Measurements from ENCODE around the gene SMURF2.

Gene SMURF2

DNA sequence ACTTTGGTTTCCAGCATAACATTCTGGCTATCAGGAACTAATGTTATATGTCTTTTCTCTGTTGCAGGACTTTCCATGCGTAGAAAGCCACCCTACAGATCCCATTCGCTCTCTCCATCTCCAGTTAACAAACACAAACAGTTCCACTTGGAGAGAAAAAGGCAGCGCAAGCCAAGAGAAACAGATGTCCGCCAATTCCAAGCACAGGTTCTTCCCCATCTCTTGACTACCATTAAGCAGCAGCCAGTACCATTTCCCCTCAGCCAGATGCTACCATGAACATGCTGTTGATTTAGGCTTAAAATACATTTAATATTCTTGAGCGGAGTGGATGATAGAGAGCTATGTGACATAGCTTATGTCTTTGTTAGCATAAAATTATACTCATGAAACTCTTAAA lies 132.9 kb downstream of the SMURF2 start:
- Histone ChIP-seq H2AFZ (ENCODE audit: low read depth) (no peak overlapping the region), H3K4me3 (IDR thresholded peaks at IDR 0.05; ENCODE audit: insufficient read depth, low read depth, low read length) (no peak overlapping the region), H3K36me3 (ENCODE audit: insufficient read depth) (peaks cover 9% of the 10 kb centered on the region; the same call in 1 of the 2 replicates)

DNA sequence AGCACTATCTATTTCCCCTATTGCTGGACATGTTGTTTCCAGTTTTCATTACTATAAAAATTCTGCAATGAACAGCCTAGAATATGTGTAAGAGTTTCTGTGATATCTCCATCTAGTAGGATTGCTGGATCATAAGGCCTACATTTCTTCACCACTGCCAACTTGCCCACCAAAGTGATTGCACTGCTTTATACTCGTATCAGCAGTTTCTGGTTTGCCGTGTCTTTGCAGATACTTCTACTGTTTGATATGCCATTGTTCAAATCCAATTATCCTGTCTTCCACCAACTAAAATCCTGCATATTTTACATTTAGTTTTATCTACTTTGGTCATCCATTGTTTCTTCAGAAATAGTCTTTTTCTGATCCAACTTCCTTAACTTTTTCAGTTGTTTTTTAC lies 134.2 kb downstream of the SMURF2 start:
- Histone ChIP-seq H4K20me1 (ENCODE audit: insufficient read depth) (no peaks in the 10 kb centered on the region), H3K9ac (no peak overlapping the region), H3K4me2 (no peak overlapping the region), H3K27me3 (ENCODE audit: insufficient read depth, low read depth) (no peaks in the 10 kb centered on the region), H3K27ac (no peak overlapping the region), H3K36me3 (ENCODE audit: insufficient read depth) (peaks cover 9% of the 10 kb centered on the region; the same call in 1 of the 2 replicates), H3K4me3 (IDR thresholded peaks at IDR 0.05; ENCODE audit: insufficient read depth, low read depth, low read length) (no peak overlapping the region), H3K79me2 (ENCODE audit: insufficient read depth, low read depth) (no peaks in the 10 kb centered on the region), H2AFZ (ENCODE audit: low read depth) (no peak overlapping the region), H3K4me1 (ENCODE audit: low read depth, poor library complexity, severe bottlenecking) (no peaks in the 10 kb centered on the region)
- TF ChIP-seq, protein P1, sequence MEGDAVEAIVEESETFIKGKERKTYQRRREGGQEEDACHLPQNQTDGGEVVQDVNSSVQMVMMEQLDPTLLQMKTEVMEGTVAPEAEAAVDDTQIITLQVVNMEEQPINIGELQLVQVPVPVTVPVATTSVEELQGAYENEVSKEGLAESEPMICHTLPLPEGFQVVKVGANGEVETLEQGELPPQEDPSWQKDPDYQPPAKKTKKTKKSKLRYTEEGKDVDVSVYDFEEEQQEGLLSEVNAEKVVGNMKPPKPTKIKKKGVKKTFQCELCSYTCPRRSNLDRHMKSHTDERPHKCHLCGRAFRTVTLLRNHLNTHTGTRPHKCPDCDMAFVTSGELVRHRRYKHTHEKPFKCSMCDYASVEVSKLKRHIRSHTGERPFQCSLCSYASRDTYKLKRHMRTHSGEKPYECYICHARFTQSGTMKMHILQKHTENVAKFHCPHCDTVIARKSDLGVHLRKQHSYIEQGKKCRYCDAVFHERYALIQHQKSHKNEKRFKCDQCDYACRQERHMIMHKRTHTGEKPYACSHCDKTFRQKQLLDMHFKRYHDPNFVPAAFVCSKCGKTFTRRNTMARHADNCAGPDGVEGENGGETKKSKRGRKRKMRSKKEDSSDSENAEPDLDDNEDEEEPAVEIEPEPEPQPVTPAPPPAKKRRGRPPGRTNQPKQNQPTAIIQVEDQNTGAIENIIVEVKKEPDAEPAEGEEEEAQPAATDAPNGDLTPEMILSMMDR (conservative IDR thresholded peaks at IDR 0.05; ENCODE audit: low read depth, low read length) = no peak

More for the DNA sequence above, 132.9 kb downstream of the SMURF2 start:
- TF ChIP-seq, protein P1 (conservative IDR thresholded peaks at IDR 0.05; ENCODE audit: low read depth, low read length) = no peak
- no peaks in the 10 kb centered on the region for H3K79me2 ChIP-seq (ENCODE audit: insufficient read depth, low read depth)
- H4K20me1 ChIP-seq (ENCODE audit: insufficient read depth) = no peaks in the 10 kb centered on the region
- no peaks in the 10 kb centered on the region for H3K4me1 ChIP-seq (ENCODE audit: low read depth, poor library complexity, severe bottlenecking)
- no peak overlapping the region for H3K9ac ChIP-seq
- H3K4me2 ChIP-seq = no peak overlapping the region
- no peaks in the 10 kb centered on the region for H3K27me3 ChIP-seq (ENCODE audit: insufficient read depth, low read depth)
- no peak overlapping the region for H3K27ac ChIP-seq

DNA sequence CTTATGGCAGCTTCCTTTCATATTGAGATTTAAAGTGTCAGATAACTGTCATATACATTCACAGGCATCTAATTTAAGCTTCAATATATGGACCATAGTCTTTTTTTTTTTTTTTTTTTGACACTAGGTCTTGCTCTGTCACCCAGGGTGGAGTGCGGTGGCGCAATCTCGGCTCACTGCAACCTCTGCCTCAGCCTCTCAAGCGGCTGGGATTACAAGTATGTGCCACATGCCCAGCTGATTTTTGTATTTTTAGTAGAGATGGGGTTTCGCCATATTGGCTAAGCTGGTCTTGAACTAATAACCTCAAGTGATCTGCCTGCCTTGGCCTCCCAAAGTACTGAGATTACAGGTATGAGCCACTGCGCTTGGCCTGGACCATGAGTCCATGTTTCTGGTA lies 141.7 kb downstream of the SMURF2 start:
- no peaks in the 10 kb centered on the region; the same call in 1 of the 2 replicates for H3K36me3 ChIP-seq (ENCODE audit: insufficient read depth)
- TF ChIP-seq, protein P1 (conservative IDR thresholded peaks at IDR 0.05; ENCODE audit: low read depth, low read length) = no peak
- no peak overlapping the region for H3K4me2 ChIP-seq

DNA sequence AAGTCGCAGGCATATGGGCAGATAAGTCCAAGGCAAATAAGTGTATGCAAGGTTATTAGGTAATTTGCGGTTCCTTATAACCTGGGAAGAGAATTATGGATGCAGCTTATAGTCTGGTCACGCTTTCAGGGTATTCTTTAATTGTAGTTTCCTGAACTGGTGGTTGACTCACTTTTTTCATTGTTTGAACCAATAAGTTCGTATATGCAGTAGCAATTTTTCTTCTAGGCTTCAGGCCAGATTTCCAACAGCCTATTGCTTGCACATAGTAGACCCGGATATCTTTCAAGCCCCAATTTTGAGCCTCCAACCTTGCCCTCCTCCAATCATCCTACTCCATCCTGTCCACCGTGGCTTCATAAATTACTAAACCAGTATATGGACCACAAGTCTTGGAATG lies 142.5 kb downstream of the SMURF2 start:
- Histone ChIP-seq H3K9ac (no peak overlapping the region), H3K79me2 (ENCODE audit: insufficient read depth, low read depth) (no peaks in the 10 kb centered on the region), H2AFZ (ENCODE audit: low read depth) (no peak overlapping the region), H3K4me2 (no peak overlapping the region), H3K27me3 (ENCODE audit: insufficient read depth, low read depth) (no peaks in the 10 kb centered on the region), H4K20me1 (ENCODE audit: insufficient read depth) (no peaks in the 10 kb centered on the region), H3K27ac (no peak overlapping the region), H3K4me3 (IDR thresholded peaks at IDR 0.05; ENCODE audit: insufficient read depth, low read depth, low read length) (no peak overlapping the region), H3K36me3 (ENCODE audit: insufficient read depth) (no peaks in the 10 kb centered on the region; the same call in 1 of the 2 replicates), H3K4me1 (ENCODE audit: low read depth, poor library complexity, severe bottlenecking) (no peaks in the 10 kb centered on the region)
- TF ChIP-seq, protein P1 (conservative IDR thresholded peaks at IDR 0.05; ENCODE audit: low read depth, low read length) = no peak

More for the DNA sequence above, 141.7 kb downstream of the SMURF2 start:
- Histone ChIP-seq H3K79me2 (ENCODE audit: insufficient read depth, low read depth) (no peaks in the 10 kb centered on the region), H3K27ac (no peak overlapping the region), H3K4me3 (IDR thresholded peaks at IDR 0.05; ENCODE audit: insufficient read depth, low read depth, low read length) (no peak overlapping the region), H2AFZ (ENCODE audit: low read depth) (no peak overlapping the region), H3K4me1 (ENCODE audit: low read depth, poor library complexity, severe bottlenecking) (no peaks in the 10 kb centered on the region), H4K20me1 (ENCODE audit: insufficient read depth) (no peaks in the 10 kb centered on the region), H3K9ac (no peak overlapping the region), H3K27me3 (ENCODE audit: insufficient read depth, low read depth) (no peaks in the 10 kb centered on the region)
